HG02884 (cell line): ENCODE data around the gene IFNA14.
"Not testable (repeated sequence)": the region's sequence is repeated elsewhere in the genome, so short reads cannot be mapped to it uniquely, and the experiment has no call there.

Experiments
- ATAC-seq: cut with Tn5 transposase; IDR thresholded peaks from one replicate; pipeline ENCODE4 v1.9.1; 2021; ENCODE audit warnings: mild to moderate bottlenecking, moderate library complexity; ENCODE audit not compliant: unreplicated experiment

The IFNA14 gene

GRCh38 chr9:21217211-21217610 is 22.6 kb downstream of the IFNA14 start, which contains the start of gene IFNA16:
IFNA16 (minus strand) TSS chr9:21217311; CDS start chr9:21217305, 6 bp downstream.
- not testable (repeated sequence) for ATAC-seq

GRCh38 chr9:21213411-21214326 is 26.1 kb downstream of the IFNA14 start:
- ATAC-seq: peak; percentile 59

GRCh38 chr9:21212160-21212559 is 27.6 kb downstream of the IFNA14 start:
- not testable (repeated sequence) for ATAC-seq

GRCh38 chr9:21210782-21211181 is 29.0 kb downstream of the IFNA14 start:
- ATAC-seq: not testable (repeated sequence)

GRCh38 chr9:21210311-21210710 is 29.5 kb downstream of the IFNA14 start:
- no peak for ATAC-seq

- not testable (repeated sequence) for ATAC-seq
Measured at GRCh38 chr9:21207043-21207442, 32.8 kb downstream of the IFNA14 start, which contains the start of gene IFNA10. IFNA10 (minus strand) TSS chr9:21207143; CDS start chr9:21207097, 46 bp downstream.

GRCh38 chr9:21205204-21205603 is 34.6 kb downstream of the IFNA14 start:
- ATAC-seq: no peak

GRCh38 chr9:21202105-21202504 is 37.7 kb downstream of the IFNA14 start, which contains the start of gene IFNA7:
IFNA7 (minus strand) TSS chr9:21202205; CDS start chr9:21202165, 40 bp downstream.
- not testable (repeated sequence) for ATAC-seq

- peak; percentile 92 for ATAC-seq
Measured at GRCh38 chr9:21194867-21195776, 44.7 kb downstream of the IFNA14 start.
